Measurements from ENCODE around the gene CHRD.

GRCh38 chr3:184355261-184356040, 24.4 kb upstream of the CHRD start:
- no peak for TF ChIP-seq FOXK2 (conservative IDR thresholded peaks at IDR 0.05 in 1 of 2, IDR thresholded peaks at IDR 0.05 in 1 of 2; ENCODE audit: low read depth in 2 of 2)
- TF ChIP-seq CTCF (IDR thresholded peaks at IDR 0.05 in 2 of 3, conservative IDR thresholded peaks at IDR 0.05 in 1 of 3; ENCODE audit: insufficient read depth in 2 of 3, low read depth in 1 of 3, low read length in 3 of 3) = no peak
- TF ChIP-seq GATAD2A (IDR thresholded peaks at IDR 0.05) = no peak
- TF ChIP-seq PHF8 (IDR thresholded peaks at IDR 0.05; ENCODE audit: borderline replicate concordance, low read length) = no peak
- no peak for TF ChIP-seq EZH2 (IDR thresholded peaks at IDR 0.05; ENCODE audit: borderline replicate concordance, low read depth, low read length)
- TF ChIP-seq POLR2AphosphoS5 (IDR thresholded peaks at IDR 0.05; ENCODE audit: control insufficient read depth, insufficient read depth, low read depth, low read length) = no peak
- TF ChIP-seq CCAR2 (IDR thresholded peaks at IDR 0.05; ENCODE audit: low read depth, low read length) = no peak
- TF ChIP-seq RAD51 (IDR thresholded peaks at IDR 0.05; ENCODE audit: borderline replicate concordance, low read depth) = no peak
- no peak for TF ChIP-seq HSF4 (CRISPR knock-in tag; IDR thresholded peaks at IDR 0.05; ENCODE audit: borderline replicate concordance)
- TF ChIP-seq, protein P1, sequence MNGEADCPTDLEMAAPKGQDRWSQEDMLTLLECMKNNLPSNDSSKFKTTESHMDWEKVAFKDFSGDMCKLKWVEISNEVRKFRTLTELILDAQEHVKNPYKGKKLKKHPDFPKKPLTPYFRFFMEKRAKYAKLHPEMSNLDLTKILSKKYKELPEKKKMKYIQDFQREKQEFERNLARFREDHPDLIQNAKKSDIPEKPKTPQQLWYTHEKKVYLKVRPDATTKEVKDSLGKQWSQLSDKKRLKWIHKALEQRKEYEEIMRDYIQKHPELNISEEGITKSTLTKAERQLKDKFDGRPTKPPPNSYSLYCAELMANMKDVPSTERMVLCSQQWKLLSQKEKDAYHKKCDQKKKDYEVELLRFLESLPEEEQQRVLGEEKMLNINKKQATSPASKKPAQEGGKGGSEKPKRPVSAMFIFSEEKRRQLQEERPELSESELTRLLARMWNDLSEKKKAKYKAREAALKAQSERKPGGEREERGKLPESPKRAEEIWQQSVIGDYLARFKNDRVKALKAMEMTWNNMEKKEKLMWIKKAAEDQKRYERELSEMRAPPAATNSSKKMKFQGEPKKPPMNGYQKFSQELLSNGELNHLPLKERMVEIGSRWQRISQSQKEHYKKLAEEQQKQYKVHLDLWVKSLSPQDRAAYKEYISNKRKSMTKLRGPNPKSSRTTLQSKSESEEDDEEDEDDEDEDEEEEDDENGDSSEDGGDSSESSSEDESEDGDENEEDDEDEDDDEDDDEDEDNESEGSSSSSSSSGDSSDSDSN (IDR thresholded peaks at IDR 0.05; ENCODE audit: borderline replicate concordance in 1 of 2, low read depth in 2 of 2, low read length in 2 of 2) = no peak

Measured in K562 (cell line).